GM12878 (cell line): ENCODE results near the gene FKRP. TPM values are rescaled to one million over a fixed set of nuclear protein-coding genes. Genes with fewer than 3 reads are reported as not detected.

Source experiments
- ATAC-seq: fragments of 200-7000 bp; cut with Tn5 transposase; 3 replicates; pipeline ENCODE4 v1.9.1; 2020; ENCODE audit warnings: mild to moderate bottlenecking, moderate library complexity
- BruUV-seq: library from RNA; stranded (reverse); fragments of 400-500 nt; replicated peaks from 2 replicates; lab custom pipeline; 2021; lab: Mats Ljungman, UMichigan
- CTCF ChIA-PET: fragments of 300-600 bp; sonication (Branson Sonifier 250); formaldehyde crosslinking; extraction: SDS; loops from one replicate; lab custom pipeline; 2021; ENCODE audit warnings: inconsistent platforms; lab: Yijun Ruan, JAX
- POLR2A ChIA-PET: fragments of 350-600 bp; formaldehyde crosslinking; extraction: SDS; loops from one replicate; lab custom pipeline; 2021; ENCODE audit warnings: inconsistent platforms; lab: Charles Lee
- RAD21 ChIA-PET: fragments of 300-600 bp; sonication (Branson Sonifier 250); formaldehyde crosslinking; loops from one replicate; lab custom pipeline; 2023; ENCODE audit warnings: antibody characterized with exemption; ENCODE audit not compliant: unreplicated experiment; lab: Charles Lee
- SMC1A ChIA-PET: fragments of 300-600 bp; sonication (Branson Sonifier 250); formaldehyde crosslinking; loops from one replicate; lab custom pipeline; 2023; ENCODE audit not compliant: unreplicated experiment, uncharacterized antibody; lab: Charles Lee
- DNase-seq: peaks from one replicate; pipeline ENCODE4 v3.0.0-alpha.2; 2011; ENCODE audit warnings: low read depth, low spot score
- FAIRE-seq: peaks from 3 replicates; lab custom pipeline; 2011; peaks lifted over from hg19 to GRCh38; lab: Jason Lieb, UNC
- H2AFZ ChIP-seq: 2 replicates; pipeline ENCODE4 v1.6.0; 2011; ENCODE audit warnings: low read depth, low read length, control low read depth; ENCODE audit not compliant: control insufficient read depth
- H3K27ac ChIP-seq: 2 replicates; pipeline ENCODE4 v1.5.1; 2011; ENCODE audit warnings: control low read depth; ENCODE audit not compliant: control insufficient read depth, insufficient read depth
- H3K27me3 ChIP-seq, 2 experiments: replicated peaks in 1 of 2; 2 replicates each; pipeline versions ENCODE4 v1.6.0 to v1.6.1; 2011; ENCODE audit warnings: low read length in 1 of 2; ENCODE audit not compliant: control insufficient read depth in 2 of 2, insufficient read depth in 2 of 2
- H3K36me3 ChIP-seq, 2 experiments: 2 replicates each; pipeline ENCODE4 v1.5.1; 2011; ENCODE audit warnings: low read length in 1 of 2; ENCODE audit not compliant: control insufficient read depth in 2 of 2, insufficient read depth in 2 of 2
- H3K4me1 ChIP-seq: 2 replicates; pipeline ENCODE4 v1.6.1; 2011; ENCODE audit warnings: mild to moderate bottlenecking, low read length, moderate library complexity, mixed read lengths; ENCODE audit not compliant: control insufficient read depth, insufficient read depth
- H3K4me2 ChIP-seq: 2 replicates; pipeline ENCODE4 v1.6.0; 2011; ENCODE audit warnings: control low read depth; ENCODE audit not compliant: control insufficient read depth, insufficient read depth
- H3K4me3 ChIP-seq: fragments of 200-600 bp; sonication (generic); 2 replicates; pipeline ENCODE4 v1.5.1; 2016
- H3K79me2 ChIP-seq: 2 replicates; pipeline ENCODE4 v1.6.0; 2011; ENCODE audit warnings: low read length; ENCODE audit not compliant: control insufficient read depth, insufficient read depth
- H3K9ac ChIP-seq: 2 replicates; pipeline ENCODE4 v1.8.0; 2011; ENCODE audit warnings: low read length, control low read depth, mixed read lengths; ENCODE audit not compliant: control insufficient read depth, insufficient read depth
- H3K9me3 ChIP-seq: replicated peaks from 3 replicates; pipeline ENCODE4 v1.5.1; 2011; ENCODE audit warnings: mild to moderate bottlenecking, low read length; ENCODE audit not compliant: control insufficient read depth, insufficient read depth
- H4K20me1 ChIP-seq: 2 replicates; pipeline ENCODE4 v1.6.0; 2011; ENCODE audit not compliant: control insufficient read depth, insufficient read depth
- BACH1 ChIP-seq: fragments of 450-650 bp; IDR thresholded peaks from 2 replicates; pipeline ENCODE4 v1.6.1; 2017; ENCODE audit warnings: mild to moderate bottlenecking, borderline replicate concordance
- CEBPB ChIP-seq, 2 experiments: fragments of 150-350 bp in 1 of 2; IDR thresholded peaks; 2 replicates each; pipeline ENCODE4 v1.6.1; 2012 to 2014; ENCODE audit warnings: low read depth in 2 of 2, low read length in 2 of 2, borderline replicate concordance in 1 of 2, inconsistent platforms in 1 of 2
- CHD2 ChIP-seq: IDR thresholded peaks from 2 replicates; pipeline ENCODE4 v1.6.1; 2011; ENCODE audit warnings: low read depth, low read length, improper control_type of control experiment, borderline replicate concordance
- EP300 ChIP-seq, 2 experiments: fragments of 150-350 bp in 1 of 2; IDR thresholded peaks; 2 replicates each; pipeline ENCODE4 v1.6.1; 2011 to 2012; ENCODE audit warnings: low read depth in 2 of 2, low read length in 2 of 2, borderline replicate concordance in 1 of 2, improper control_type of control experiment in 1 of 2, inconsistent platforms in 1 of 2; ENCODE audit not compliant: control insufficient read depth in 1 of 2
- GABPA ChIP-seq: IDR thresholded peaks from 2 replicates; pipeline ENCODE4 v1.6.1; 2014; ENCODE audit warnings: antibody characterized with exemption, low read depth, mild to moderate bottlenecking, inconsistent platforms
- KLF5 ChIP-seq: fragments of 450-650 bp; IDR thresholded peaks from 2 replicates; pipeline ENCODE4 v1.6.1; 2014; ENCODE audit warnings: mild to moderate bottlenecking; ENCODE audit not compliant: partially characterized antibody
- NFXL1 ChIP-seq: fragments of 450-650 bp; IDR thresholded peaks from 2 replicates; pipeline ENCODE4 v1.6.1; 2017; ENCODE audit warnings: antibody characterized with exemption, mild to moderate bottlenecking, borderline replicate concordance
- POLR2A ChIP-seq: IDR thresholded peaks from 2 replicates; pipeline ENCODE4 v1.6.1; 2011; ENCODE audit warnings: low read depth, mild to moderate bottlenecking, low read length
- POLR2AphosphoS5 ChIP-seq: IDR thresholded peaks from 2 replicates; pipeline ENCODE4 v1.6.1; 2011; ENCODE audit warnings: mild to moderate bottlenecking, low read length, inconsistent platforms
- RAD21 ChIP-seq: IDR thresholded peaks from 2 replicates; pipeline ENCODE4 v1.6.1; 2011; ENCODE audit warnings: mild to moderate bottlenecking, low read depth, low read length, moderate library complexity; ENCODE audit not compliant: insufficient read depth
- RCOR1 ChIP-seq: conservative IDR thresholded peaks from 2 replicates; pipeline ENCODE4 v1.6.1; 2012; ENCODE audit warnings: low read depth, low read length, improper control_type of control experiment
- RUNX3 ChIP-seq: IDR thresholded peaks from 2 replicates; pipeline ENCODE4 v1.6.1; 2012; ENCODE audit warnings: low read length, inconsistent platforms
- SMARCA5 ChIP-seq: fragments of 450-650 bp; IDR thresholded peaks from 2 replicates; pipeline ENCODE4 v1.6.1; 2017; ENCODE audit warnings: mild to moderate bottlenecking
- SMC3 ChIP-seq: IDR thresholded peaks from 2 replicates; pipeline ENCODE4 v1.6.1; 2011; ENCODE audit warnings: low read length, improper control_type of control experiment, borderline replicate concordance
- YY1 ChIP-seq: IDR thresholded peaks from 2 replicates; pipeline ENCODE4 v1.6.1; 2011; ENCODE audit warnings: low read depth, mild to moderate bottlenecking, low read length
- WGBS: methylation state at CpG from one replicate; pipeline ENCODE4 v1.1.6; 2016; ENCODE audit warnings: low lambda C conversion rate; ENCODE audit not compliant: insufficient replicate concordance, insufficient coverage; ENCODE audit errors: missing lambda C conversion rate; 5-methylcytosine and 5-hydroxymethylcytosine counted together
- in situ Hi-C: fragments of 300-500 bp; cut with MboI; formaldehyde crosslinking; loops from 9 replicates; pipeline ENCODE4 v1.14.3; 2018; ENCODE audit warnings: mixed read lengths
- intact Hi-C: fragments of 100-400 bp; cut with micrococcal nuclease; formaldehyde crosslinking; loops from one replicate; pipeline ENCODE4 v1.14.2; 2022; ENCODE audit not compliant: unreplicated experiment
- polyA plus RNA-seq, 11 experiments: library from polyadenylated mRNA; depleted of rRNA in 4 of 11; unstranded in 6 of 11; stranded (reverse) in 5 of 11; fragments of >200 nt; fragmentation: Nextera tagmentation in 4 of 11; fragmentation: Illumina TruSeq in 1 of 11; extraction: Ambion mirVana in 4 of 11; extraction: Trizol in 1 of 11; gene quantifications; 1 replicate in 1 of 11; 2 replicates in 10 of 11; pipeline versions ENCODE4 v1.2.1 to v1.2.3, GENCODE V29; 2011 to 2016; ENCODE audit warnings: inconsistent platforms in 2 of 11, missing spikeins in 2 of 11, low read depth in 1 of 11
- total RNA-seq, 4 experiments: library from RNA; depleted of rRNA in 3 of 4; stranded (reverse); fragments of >200 nt in 3 of 4; fragmentation: Illumina TruSeq in 1 of 4; extraction: Trizol in 1 of 4; gene quantifications; 2 replicates each; pipeline versions ENCODE4 v1.2.1 to v1.2.3, GENCODE V29; 2013 to 2021
- TF ChIP-seq, protein P1 (sequence below): fragments of 150-350 bp; IDR thresholded peaks from 2 replicates; pipeline ENCODE4 v1.6.1; 2016; ENCODE audit warnings: low read depth, low read length
- TF ChIP-seq, protein P2 (sequence below), 3 experiments: IDR thresholded peaks in 2 of 3; conservative IDR thresholded peaks in 1 of 3; 2 replicates each; pipeline ENCODE4 v1.5.1; 2011; ENCODE audit warnings: low read depth in 3 of 3, low read length in 3 of 3, mild to moderate bottlenecking in 3 of 3, control low read depth in 2 of 3, moderate library complexity in 2 of 3, inconsistent platforms in 1 of 3, mixed read lengths in 1 of 3; ENCODE audit not compliant: control insufficient read depth in 2 of 3, insufficient read depth in 1 of 3; ENCODE audit errors: extremely low read depth in 1 of 3

The FKRP gene
- total and polyA plus RNA-seq, 10 of the 15 experiments (the other 5 are each of a cell fraction or from before 2014, with no cell fraction given): 1.3 to 14.1 (median 7.8) TPM

DNA sequence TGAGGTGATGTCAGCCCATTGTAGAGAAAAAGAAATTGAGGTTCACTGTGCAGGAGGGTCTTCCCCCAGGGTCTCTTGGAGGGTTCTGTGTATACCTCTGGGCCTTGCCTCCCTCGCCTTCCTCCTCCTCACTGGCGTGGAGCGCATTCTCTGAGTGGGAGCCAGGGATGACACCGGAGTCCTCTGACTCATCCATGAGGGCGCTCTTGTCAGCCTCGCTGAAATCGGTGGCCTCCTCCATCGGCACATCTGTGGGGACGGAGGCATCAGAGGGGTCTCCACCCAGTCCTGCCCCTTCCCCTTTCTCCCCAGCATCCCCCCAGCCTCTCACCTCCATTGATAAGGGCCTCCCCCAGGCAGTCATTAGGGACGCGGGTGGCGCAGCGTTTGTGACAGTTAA, 45.2 kb upstream of the FKRP start (continued):
- TF ChIP-seq, protein P1, sequence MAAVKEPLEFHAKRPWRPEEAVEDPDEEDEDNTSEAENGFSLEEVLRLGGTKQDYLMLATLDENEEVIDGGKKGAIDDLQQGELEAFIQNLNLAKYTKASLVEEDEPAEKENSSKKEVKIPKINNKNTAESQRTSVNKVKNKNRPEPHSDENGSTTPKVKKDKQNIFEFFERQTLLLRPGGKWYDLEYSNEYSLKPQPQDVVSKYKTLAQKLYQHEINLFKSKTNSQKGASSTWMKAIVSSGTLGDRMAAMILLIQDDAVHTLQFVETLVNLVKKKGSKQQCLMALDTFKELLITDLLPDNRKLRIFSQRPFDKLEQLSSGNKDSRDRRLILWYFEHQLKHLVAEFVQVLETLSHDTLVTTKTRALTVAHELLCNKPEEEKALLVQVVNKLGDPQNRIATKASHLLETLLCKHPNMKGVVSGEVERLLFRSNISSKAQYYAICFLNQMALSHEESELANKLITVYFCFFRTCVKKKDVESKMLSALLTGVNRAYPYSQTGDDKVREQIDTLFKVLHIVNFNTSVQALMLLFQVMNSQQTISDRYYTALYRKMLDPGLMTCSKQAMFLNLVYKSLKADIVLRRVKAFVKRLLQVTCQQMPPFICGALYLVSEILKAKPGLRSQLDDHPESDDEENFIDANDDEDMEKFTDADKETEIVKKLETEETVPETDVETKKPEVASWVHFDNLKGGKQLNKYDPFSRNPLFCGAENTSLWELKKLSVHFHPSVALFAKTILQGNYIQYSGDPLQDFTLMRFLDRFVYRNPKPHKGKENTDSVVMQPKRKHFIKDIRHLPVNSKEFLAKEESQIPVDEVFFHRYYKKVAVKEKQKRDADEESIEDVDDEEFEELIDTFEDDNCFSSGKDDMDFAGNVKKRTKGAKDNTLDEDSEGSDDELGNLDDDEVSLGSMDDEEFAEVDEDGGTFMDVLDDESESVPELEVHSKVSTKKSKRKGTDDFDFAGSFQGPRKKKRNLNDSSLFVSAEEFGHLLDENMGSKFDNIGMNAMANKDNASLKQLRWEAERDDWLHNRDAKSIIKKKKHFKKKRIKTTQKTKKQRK: no peak
- TF ChIP-seq GABPA (no peak), POLR2AphosphoS5 (no peak)

- intact Hi-C loops: loop anchor here (1.0 to 5.0 kb wide), 2 partner anchors 24 to 38 kb away; no protein-coding TSS in a partner anchor
- TF ChIP-seq BACH1 (peak; percentile 29; the same call in 1 of the 2 replicates), RUNX3 (peak; percentile 62), CHD2 (no peak), SMC3 (peak; percentile 74; the same call in 1 of the 2 replicates), SMARCA5 (peak; percentile 43; the same call in 1 of the 2 replicates), YY1 (peak; percentile 95), NFXL1 (no peak), CEBPB (IDR thresholded peaks at IDR 0.05; ENCODE audit: borderline replicate concordance in 1 of 2, low read depth in 2 of 2, low read length in 2 of 2) (no peak), RAD21 (peak; percentile 60), RCOR1 (no peak), POLR2A (peak; percentile 51), KLF5 (no peak), EP300 (IDR thresholded peaks at IDR 0.05; ENCODE audit: borderline replicate concordance in 1 of 2, control insufficient read depth in 1 of 2, low read depth in 2 of 2, low read length in 2 of 2) (no peak)
- TF ChIP-seq, protein P2, sequence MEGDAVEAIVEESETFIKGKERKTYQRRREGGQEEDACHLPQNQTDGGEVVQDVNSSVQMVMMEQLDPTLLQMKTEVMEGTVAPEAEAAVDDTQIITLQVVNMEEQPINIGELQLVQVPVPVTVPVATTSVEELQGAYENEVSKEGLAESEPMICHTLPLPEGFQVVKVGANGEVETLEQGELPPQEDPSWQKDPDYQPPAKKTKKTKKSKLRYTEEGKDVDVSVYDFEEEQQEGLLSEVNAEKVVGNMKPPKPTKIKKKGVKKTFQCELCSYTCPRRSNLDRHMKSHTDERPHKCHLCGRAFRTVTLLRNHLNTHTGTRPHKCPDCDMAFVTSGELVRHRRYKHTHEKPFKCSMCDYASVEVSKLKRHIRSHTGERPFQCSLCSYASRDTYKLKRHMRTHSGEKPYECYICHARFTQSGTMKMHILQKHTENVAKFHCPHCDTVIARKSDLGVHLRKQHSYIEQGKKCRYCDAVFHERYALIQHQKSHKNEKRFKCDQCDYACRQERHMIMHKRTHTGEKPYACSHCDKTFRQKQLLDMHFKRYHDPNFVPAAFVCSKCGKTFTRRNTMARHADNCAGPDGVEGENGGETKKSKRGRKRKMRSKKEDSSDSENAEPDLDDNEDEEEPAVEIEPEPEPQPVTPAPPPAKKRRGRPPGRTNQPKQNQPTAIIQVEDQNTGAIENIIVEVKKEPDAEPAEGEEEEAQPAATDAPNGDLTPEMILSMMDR (IDR thresholded peaks at IDR 0.05 in 2 of 3, conservative IDR thresholded peaks at IDR 0.05 in 1 of 3; ENCODE audit: control insufficient read depth in 2 of 3, extremely low read depth in 1 of 3, insufficient read depth in 1 of 3, low read depth in 3 of 3, low read length in 3 of 3): peak; percentile 90 to 97 (median 90)
- Histone ChIP-seq H3K4me3 (no peak overlapping the region), H3K4me1 (no peaks in the 10 kb centered on the region), H4K20me1 (no peaks in the 10 kb centered on the region), H3K9ac (no peak overlapping the region), H3K27ac (no peak overlapping the region), H3K9me3 (no peaks in the 10 kb centered on the region), H3K36me3 (peaks cover 16 to 36% of the 10 kb centered on the region in 2 experiments), H3K4me2 (no peak overlapping the region), H3K27me3 (no peaks in the 10 kb centered on the region), H3K79me2 (no peaks in the 10 kb centered on the region), H2AFZ (no peak overlapping the region)
- peak; percentile 76 for FAIRE-seq
- peak; percentile 98 for ATAC-seq
- in situ Hi-C loops: no loop called here
- DNase-seq: no peak
- ChIA-PET RAD21 (interaction anchor here (1.0 to 2.4 kb wide), 6 partner anchors 23 to 49 kb away, joined by 3 to 5 read pairs (median 4); no protein-coding TSS in a partner anchor), SMC1A (interaction anchor here (0.6 to 5.3 kb wide), 8 partner anchors 10 to 276 kb away, joined by 3 to 21 read pairs (median 3); partner anchors contain the start of gene DACT3), POLR2A (no interaction called here), CTCF (interaction anchor here (0.6 to 6.6 kb wide), 25 partner anchors 10 to 409 kb away, joined by 3 to 78 read pairs (median 6); partner anchors contain the start of genes DACT3, PRKD2 and ZC3H4)
- 22% methylated on average over 21 of the region's 21 CpGs for WGBS
- BruUV-seq: no TSS peak
These were observed 41.3 kb upstream of the FKRP start for GRCh38 chr19:46704379-46705076.
